Measurements from ENCODE around the gene C1orf105. TPM values are rescaled to one million over a fixed set of nuclear protein-coding genes. Genes with fewer than 3 reads are reported as not detected.

The C1orf105 gene
- polyA plus RNA-seq, 4 donors, result 0.20 TPM; not detected in 3

- DNase-seq (ENCODE audit: low read depth in 4 of 4, low spot score in 3 of 4), result no peak
Observed at GRCh38 chr1:172517081-172517480, 96.6 kb downstream of the C1orf105 start.

DNA sequence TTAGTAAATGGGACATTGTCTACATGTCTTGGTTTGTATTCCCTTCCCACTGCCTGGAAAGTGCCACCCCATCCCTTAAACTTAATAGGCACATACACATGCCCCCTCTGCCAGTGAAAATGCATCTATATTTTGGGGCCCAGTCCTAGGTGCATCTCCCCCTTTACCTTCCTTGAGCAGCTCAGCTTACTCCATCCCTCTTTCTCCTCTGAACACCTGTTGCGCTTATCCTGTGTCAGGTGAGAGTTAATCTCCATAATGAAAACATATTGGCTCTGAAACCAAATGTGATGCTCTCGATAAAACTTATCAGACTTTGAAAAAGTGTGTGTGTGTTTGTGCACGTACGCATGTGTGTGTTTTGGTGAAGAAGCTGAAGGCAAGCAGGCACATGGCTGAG, 97.1 kb downstream of the C1orf105 start:
- DNase-seq (ENCODE audit: low read depth in 4 of 4, low spot score in 3 of 4), result no peak

Other genes with a start within 250 kb of the C1orf105 start
- 10 to 100 TPM; 50.9 to 56.5 (median 56.3) TPM for gene PIGC, start 23.4 kb downstream of the C1orf105 start, polyA plus RNA-seq (ENCODE audit: insufficient read length in 4 of 4)
- gene SUCO, start 112.5 kb downstream of the C1orf105 start, polyA plus RNA-seq (ENCODE audit: insufficient read length in 4 of 4), result 10 to 100 TPM; 55.1 to 69.7 (median 65.1) TPM
- gene FASLG, start 238.4 kb downstream of the C1orf105 start, polyA plus RNA-seq (ENCODE audit: insufficient read length in 4 of 4), result under 1 TPM; 0.05 to 0.21 (median 0.16) TPM

Data from right renal pelvis (tissue), 4 donors.